Body of pancreas (tissue), 4 donors: ENCODE data around the gene KIAA2012.

Source experiments
- CTCF ChIP-seq, 7 experiments: fragments of 450-650 bp in 4 of 7; fragments of 200-600 bp in 3 of 7; sonication (generic) in 3 of 7; IDR thresholded peaks; one replicate each; pipeline ENCODE4 v1.5.1; 2016 to 2019; ENCODE audit warnings: antibody characterized with exemption in 7 of 7
- POLR2A ChIP-seq, 3 donors: fragments of 450-650 bp; IDR thresholded peaks; one replicate each; pipeline ENCODE4 v1.6.1; 2016; ENCODE audit warnings: antibody characterized with exemption in 3 of 3, mild to moderate bottlenecking in 2 of 3

DNA sequence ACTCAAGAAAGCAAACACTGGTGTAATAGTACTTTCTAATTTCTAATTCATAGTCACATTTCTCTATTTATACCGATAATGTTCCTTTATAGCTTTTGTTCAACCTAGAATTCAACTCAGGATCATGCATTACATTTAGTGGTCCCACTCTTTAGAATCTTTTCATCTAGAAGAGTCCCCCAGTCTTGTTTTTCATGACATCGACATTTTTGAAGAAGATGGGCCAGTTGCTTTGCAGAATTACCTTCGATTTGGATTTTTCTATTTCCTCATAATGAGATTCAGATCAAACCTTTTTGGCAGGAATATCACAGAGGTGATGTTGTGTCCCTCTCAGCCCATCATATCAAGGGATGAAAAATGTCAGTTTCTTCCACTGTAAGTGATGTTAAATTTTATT is 35.3 kb downstream of the KIAA2012 start:
- TF ChIP-seq POLR2A (IDR thresholded peaks at IDR 0.05) (no peak), CTCF (IDR thresholded peaks at IDR 0.05) (no peak)
